ENCODE data around the gene SBNO1.
"Not testable (repeated sequence)": the region's sequence is repeated elsewhere in the genome, so short reads cannot be mapped to it uniquely, and the experiment has no call there.

SBNO1 gene

GRCh38 chr12:123248996-123249741 lies 115.5 kb downstream of the SBNO1 start:
- DNase-seq (ENCODE audit: low read depth in 2 of 2) = not testable (repeated sequence)

- not testable (repeated sequence) for DNase-seq (ENCODE audit: low read depth in 2 of 2)
These were observed 116.5 kb downstream of the SBNO1 start for GRCh38 chr12:123248129-123248528.

GRCh38 chr12:123245678-123246077 lies 119.0 kb downstream of the SBNO1 start:
- no peak for DNase-seq (ENCODE audit: low read depth in 2 of 2)

GRCh38 chr12:123243671-123244262 lies 120.9 kb downstream of the SBNO1 start:
- DNase-seq (ENCODE audit: low read depth in 2 of 2) = no peak

GRCh38 chr12:123242116-123242904 lies 122.3 kb downstream of the SBNO1 start:
- DNase-seq (ENCODE audit: low read depth in 2 of 2) = no peak

All from activated CD8-positive, alpha-beta memory T cell treated with anti-CD3 and anti-CD28 coated beads for 4 hours (primary cell).